ENCODE measurements around the gene RPS6KA5. TPM values are rescaled to one million over a fixed set of nuclear protein-coding genes. Genes with fewer than 3 reads are reported as not detected.

The RPS6KA5 gene
- total RNA-seq, 1 donor from 2014 or later: 8.0 TPM

DNA sequence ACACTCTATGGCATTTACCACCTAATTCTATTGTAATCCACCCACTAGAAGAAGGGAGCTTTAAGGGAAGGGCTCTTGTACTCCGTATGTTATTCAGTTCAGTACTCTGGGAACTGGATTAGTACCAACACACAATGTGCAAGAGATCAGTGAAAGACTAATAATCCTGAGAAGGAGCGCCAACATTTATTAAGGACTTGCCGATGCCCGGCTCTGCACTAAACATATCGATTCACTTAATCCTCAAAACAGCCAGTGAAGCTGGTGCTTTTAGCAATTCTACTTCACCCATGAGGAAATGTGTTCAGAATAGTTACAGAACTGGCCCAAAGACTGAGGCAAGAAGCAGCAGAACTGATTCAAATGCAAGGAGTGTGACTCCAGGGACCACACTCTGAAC is 80.9 kb downstream of the RPS6KA5 start:
- intact Hi-C loops (cut with DNase I): no loop called here
- Histone ChIP-seq H3K36me3 (no peaks in the 10 kb centered on the region), H3K4me3 (no peak overlapping the region), H3K9me3 (no peaks in the 10 kb centered on the region), H3K4me1 (no peaks in the 10 kb centered on the region), H3K27ac (no peak overlapping the region), H3K27me3 (no peaks in the 10 kb centered on the region)
- ATAC-seq (no peak), DNase-seq (no peak)
- TF ChIP-seq, protein P1, sequence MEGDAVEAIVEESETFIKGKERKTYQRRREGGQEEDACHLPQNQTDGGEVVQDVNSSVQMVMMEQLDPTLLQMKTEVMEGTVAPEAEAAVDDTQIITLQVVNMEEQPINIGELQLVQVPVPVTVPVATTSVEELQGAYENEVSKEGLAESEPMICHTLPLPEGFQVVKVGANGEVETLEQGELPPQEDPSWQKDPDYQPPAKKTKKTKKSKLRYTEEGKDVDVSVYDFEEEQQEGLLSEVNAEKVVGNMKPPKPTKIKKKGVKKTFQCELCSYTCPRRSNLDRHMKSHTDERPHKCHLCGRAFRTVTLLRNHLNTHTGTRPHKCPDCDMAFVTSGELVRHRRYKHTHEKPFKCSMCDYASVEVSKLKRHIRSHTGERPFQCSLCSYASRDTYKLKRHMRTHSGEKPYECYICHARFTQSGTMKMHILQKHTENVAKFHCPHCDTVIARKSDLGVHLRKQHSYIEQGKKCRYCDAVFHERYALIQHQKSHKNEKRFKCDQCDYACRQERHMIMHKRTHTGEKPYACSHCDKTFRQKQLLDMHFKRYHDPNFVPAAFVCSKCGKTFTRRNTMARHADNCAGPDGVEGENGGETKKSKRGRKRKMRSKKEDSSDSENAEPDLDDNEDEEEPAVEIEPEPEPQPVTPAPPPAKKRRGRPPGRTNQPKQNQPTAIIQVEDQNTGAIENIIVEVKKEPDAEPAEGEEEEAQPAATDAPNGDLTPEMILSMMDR (IDR thresholded peaks at IDR 0.05): no peak

DNA sequence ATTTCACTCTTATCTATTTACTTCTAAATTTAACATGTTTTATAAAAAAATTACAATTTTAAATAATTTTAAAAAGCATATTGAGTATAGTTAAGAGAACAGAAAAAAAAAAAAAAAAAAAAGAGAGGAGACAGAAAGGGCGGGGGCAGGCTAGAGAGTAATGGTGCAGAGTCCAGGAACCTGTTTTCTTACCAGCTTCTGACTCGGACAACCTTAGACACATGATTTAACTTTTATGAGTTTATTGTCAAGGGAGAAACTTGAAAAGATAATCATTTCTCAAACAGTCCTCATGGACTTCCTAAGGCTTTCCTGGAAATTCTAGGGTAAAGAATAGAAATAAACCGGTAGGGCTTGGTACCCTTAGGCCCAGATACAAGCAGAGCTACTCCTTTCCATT is 84.3 kb downstream of the RPS6KA5 start:
- no peak for ATAC-seq
- Histone ChIP-seq H3K36me3 (no peaks in the 10 kb centered on the region), H3K27ac (no peak overlapping the region), H3K4me3 (no peak overlapping the region), H3K4me1 (no peaks in the 10 kb centered on the region), H3K9me3 (no peaks in the 10 kb centered on the region), H3K27me3 (no peaks in the 10 kb centered on the region)
- TF ChIP-seq, protein P1 (IDR thresholded peaks at IDR 0.05): no peak
- intact Hi-C loops (cut with DNase I): no loop called here
- no peak for DNase-seq

DNA sequence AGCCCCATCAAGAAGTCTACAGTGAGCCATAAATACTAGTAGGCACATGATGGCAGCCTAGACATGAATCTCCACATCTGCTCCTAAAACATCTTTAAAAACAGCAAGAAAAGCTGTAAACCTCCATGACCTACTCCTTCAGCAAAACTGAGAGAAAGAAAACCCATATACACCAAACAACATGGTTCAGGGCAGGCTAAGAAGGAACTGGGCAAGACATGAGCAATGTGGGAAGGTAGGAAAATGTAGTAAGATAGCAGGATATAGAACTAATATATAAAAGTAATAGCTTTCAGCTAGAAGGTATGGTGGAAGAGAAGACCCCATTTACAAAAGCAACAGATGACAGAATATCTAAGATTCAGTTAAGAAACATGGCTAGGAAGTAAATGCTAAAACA is 88.8 kb downstream of the RPS6KA5 start:
- intact Hi-C loops (cut with DNase I): no loop called here
- Histone ChIP-seq H3K27ac (no peak overlapping the region), H3K36me3 (no peaks in the 10 kb centered on the region), H3K9me3 (no peaks in the 10 kb centered on the region), H3K4me1 (peaks cover 12% of the 10 kb centered on the region), H3K4me3 (no peak overlapping the region), H3K27me3 (no peaks in the 10 kb centered on the region)
- no peak for ATAC-seq
- no peak for DNase-seq
- TF ChIP-seq, protein P1 (IDR thresholded peaks at IDR 0.05): no peak

DNA sequence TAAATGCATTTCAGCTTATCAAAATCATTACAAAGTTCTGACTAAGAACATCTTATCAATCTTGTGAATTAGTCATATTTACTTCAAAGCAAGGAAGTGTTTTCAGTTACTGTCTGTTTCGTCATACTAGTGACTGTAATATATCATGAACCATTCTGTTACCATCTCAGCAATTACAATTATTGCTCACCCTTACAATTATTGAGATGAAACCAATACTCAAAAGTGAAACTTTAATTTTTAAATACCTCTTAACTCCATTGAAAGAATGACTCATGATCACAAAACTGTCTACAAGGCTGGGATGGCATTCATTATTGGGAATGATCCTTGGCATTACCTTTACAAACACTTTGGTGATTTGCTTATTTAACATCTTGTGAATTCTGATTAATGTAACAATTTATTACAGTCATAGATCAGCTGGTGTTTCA is 90.3 kb downstream of the RPS6KA5 start:
- intact Hi-C loops (cut with DNase I): no loop called here
- Histone ChIP-seq H3K9me3 (no peaks in the 10 kb centered on the region), H3K4me3 (no peak overlapping the region), H3K27me3 (no peaks in the 10 kb centered on the region), H3K4me1 (peaks cover 12% of the 10 kb centered on the region), H3K27ac (no peak overlapping the region), H3K36me3 (no peaks in the 10 kb centered on the region)
- no peak for DNase-seq
- TF ChIP-seq, protein P1 (IDR thresholded peaks at IDR 0.05): no peak
- no peak for ATAC-seq

DNA sequence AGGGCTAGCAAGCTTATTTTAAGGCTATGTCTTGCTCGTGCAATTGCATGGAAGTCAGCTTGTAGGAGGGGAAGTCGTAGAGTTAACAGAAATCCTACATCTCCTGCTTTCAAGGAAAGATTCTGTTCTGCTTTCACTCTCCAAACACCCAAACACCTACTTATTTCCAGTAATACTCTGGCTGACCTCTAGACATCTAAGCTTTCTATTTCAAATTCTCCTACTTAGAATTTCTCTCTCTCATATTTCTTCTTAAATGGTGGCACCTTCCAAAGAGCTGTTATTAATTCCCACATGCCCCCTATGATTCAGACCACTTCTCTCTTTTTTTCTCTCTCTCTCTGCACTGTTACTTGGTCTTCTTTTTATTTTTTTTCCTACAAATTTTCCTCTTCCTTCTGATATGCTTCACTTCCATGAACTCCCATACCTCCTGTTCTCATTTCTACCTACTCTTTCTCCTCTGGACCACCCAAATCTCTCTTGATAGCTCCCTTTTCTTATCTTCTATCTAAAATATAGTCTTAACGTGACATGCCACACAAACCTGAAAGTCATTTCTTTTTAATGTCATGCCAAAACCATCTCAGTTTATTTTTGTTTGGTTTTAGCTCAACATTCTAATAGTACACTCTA is 90.8 kb downstream of the RPS6KA5 start:
- TF ChIP-seq, protein P1 (IDR thresholded peaks at IDR 0.05): no peak
- Histone ChIP-seq H3K4me3 (no peak overlapping the region), H3K9me3 (no peaks in the 10 kb centered on the region), H3K27me3 (no peaks in the 10 kb centered on the region), H3K36me3 (no peaks in the 10 kb centered on the region), H3K4me1 (peaks cover 12% of the 10 kb centered on the region), H3K27ac (no peak overlapping the region)
- intact Hi-C loops (cut with DNase I): no loop called here
- peak; percentile 75 for ATAC-seq
- no peak for DNase-seq

DNA sequence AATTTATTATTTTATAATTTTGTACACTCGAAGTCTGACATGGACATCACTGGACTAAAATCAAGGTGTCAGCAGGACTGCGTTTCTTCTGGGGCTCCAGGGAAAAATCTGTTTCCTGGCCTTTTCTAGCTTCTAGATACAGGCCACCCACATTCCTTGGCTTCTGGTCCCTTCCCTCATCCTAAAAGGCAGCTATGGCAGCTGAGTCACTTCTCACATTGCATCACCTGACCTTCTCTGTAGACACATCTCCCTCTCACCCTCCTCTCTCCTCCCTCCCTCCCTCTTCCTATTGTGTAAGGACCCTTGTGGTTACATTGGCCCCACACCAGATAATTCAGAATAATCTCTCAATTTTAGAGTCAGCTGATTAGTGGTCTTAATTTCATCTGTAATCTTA is 92.4 kb downstream of the RPS6KA5 start:
- no peaks in the 10 kb centered on the region for H3K27me3 ChIP-seq
- TF ChIP-seq, protein P1 (IDR thresholded peaks at IDR 0.05): no peak
- H3K27ac ChIP-seq: no peak overlapping the region
- H3K9me3 ChIP-seq: no peaks in the 10 kb centered on the region
- ATAC-seq (peak; percentile 31), DNase-seq (no peak)
- H3K4me1 ChIP-seq: peaks cover 12% of the 10 kb centered on the region
- no peaks in the 10 kb centered on the region for H3K36me3 ChIP-seq
- no peak overlapping the region for H3K4me3 ChIP-seq
- intact Hi-C loops (cut with DNase I): no loop called here
